LHCN-M2 (cell line): ENCODE results near the gene PCCA. TPM values are rescaled to one million over a fixed set of nuclear protein-coding genes. Genes with fewer than 3 reads are reported as not detected.
"Not testable (repeated sequence)": the region's sequence is repeated elsewhere in the genome, so short reads cannot be mapped to it uniquely, and the experiment has no call there.

Experiments used
- DNase-seq: peaks from one replicate; pipeline ENCODE4 v3.0.0-alpha.2; 2012; ENCODE audit warnings: low read depth
- total RNA-seq: library from RNA; depleted of rRNA; stranded (reverse); fragments of >200 nt; gene quantifications from 2 replicates; pipeline ENCODE4 v1.2.3, GENCODE V29; 2014

The PCCA gene
- total RNA-seq, 1 experiment from 2014 or later: 10.5 TPM

- no peak for DNase-seq
These were observed 451.7 kb downstream of the PCCA start for GRCh38 chr13:100540621-100541020.

GRCh38 chr13:100541897-100542825, 453.3 kb downstream of the PCCA start:
- no peak for DNase-seq

GRCh38 chr13:100542826-100543156, 453.9 kb downstream of the PCCA start:
- peak; percentile 51 for DNase-seq

- no peak for DNase-seq
These were observed 455.1 kb downstream of the PCCA start for GRCh38 chr13:100543872-100544602.

GRCh38 chr13:100544866-100545683, 456.2 kb downstream of the PCCA start:
- DNase-seq: no peak

GRCh38 chr13:100545684-100546061, 456.8 kb downstream of the PCCA start:
- no peak for DNase-seq

GRCh38 chr13:100546713-100547405, 458.0 kb downstream of the PCCA start:
- DNase-seq: no peak

GRCh38 chr13:100547791-100548201, 458.9 kb downstream of the PCCA start:
- DNase-seq: no peak

GRCh38 chr13:100549316-100549715, 460.4 kb downstream of the PCCA start:
- DNase-seq: no peak

GRCh38 chr13:100552755-100553154, 463.9 kb downstream of the PCCA start:
- no peak for DNase-seq

- DNase-seq: no peak
These were observed 471.0 kb downstream of the PCCA start for GRCh38 chr13:100559886-100560285.

GRCh38 chr13:100560498-100561157, 471.7 kb downstream of the PCCA start:
- DNase-seq: no peak

GRCh38 chr13:100561158-100561499, 472.2 kb downstream of the PCCA start:
- DNase-seq: no peak

- DNase-seq: no peak
These were observed 472.8 kb downstream of the PCCA start for GRCh38 chr13:100561599-100562204.

- DNase-seq: no peak
These were observed 474.9 kb downstream of the PCCA start for GRCh38 chr13:100563779-100564178.

GRCh38 chr13:100564444-100565223, 475.7 kb downstream of the PCCA start:
- no peak for DNase-seq

GRCh38 chr13:100565286-100565685, 476.4 kb downstream of the PCCA start:
- no peak for DNase-seq

- peak; percentile 20 for DNase-seq
These were observed 477.6 kb downstream of the PCCA start for GRCh38 chr13:100566543-100566942.

- peak; percentile 71 for DNase-seq
These were observed 484.2 kb downstream of the PCCA start for GRCh38 chr13:100573121-100573520.

GRCh38 chr13:100577239-100577638, 488.3 kb downstream of the PCCA start:
- not testable (repeated sequence) for DNase-seq
